Breast epithelium (tissue), 4 donors: Measurements from ENCODE around the gene LPAR3. TPM values are rescaled to one million over a fixed set of nuclear protein-coding genes. Genes with fewer than 3 reads are reported as not detected.
"Not testable (repeated sequence)": the region's sequence is repeated elsewhere in the genome, so short reads cannot be mapped to it uniquely, and the experiment has no call there.

Experiments
- DNase-seq, 2 donors: peaks; one replicate each; pipeline ENCODE4 v3.0.0-alpha.2; 2019; ENCODE audit warnings: low spot score in 2 of 2
- H3K27ac ChIP-seq, 2 donors: fragments of 200-600 bp; sonication (generic) in 1 of 2; one replicate each; pipeline ENCODE4 v1.5.1; 2016 to 2019; ENCODE audit warnings: mild to moderate bottlenecking in 1 of 2
- H3K27me3 ChIP-seq, 2 donors: fragments of 200-600 bp; sonication (generic) in 1 of 2; one replicate each; pipeline versions ENCODE4 v1.5.1 to v1.6.0; 2017 to 2019; ENCODE audit warnings: control low read depth in 1 of 2, mild to moderate bottlenecking in 1 of 2
- H3K36me3 ChIP-seq: fragments of 200-600 bp; one replicate; pipeline ENCODE4 v1.5.1; 2019
- H3K4me1 ChIP-seq, 2 donors: fragments of 200-600 bp; sonication (generic); one replicate each; pipeline ENCODE4 v1.5.1; 2016 to 2019; ENCODE audit warnings: control low read depth in 1 of 2
- H3K4me3 ChIP-seq, 3 donors: fragments of 200-600 bp; sonication (generic); 1 replicate in 2 of 3; 2 replicates in 1 of 3; pipeline ENCODE4 v1.5.1; 2016 to 2019; ENCODE audit warnings: mild to moderate bottlenecking in 3 of 3, moderate library complexity in 2 of 3
- H3K9me3 ChIP-seq, 2 donors: fragments of 200-600 bp; sonication (generic) in 1 of 2; one replicate each; pipeline ENCODE4 v1.5.1; 2016 to 2019; ENCODE audit warnings: control low read depth in 1 of 2
- POLR2A ChIP-seq: fragments of 450-650 bp; IDR thresholded peaks from one replicate; pipeline ENCODE4 v1.6.1; 2016; ENCODE audit warnings: antibody characterized with exemption, mild to moderate bottlenecking, moderate library complexity
- POLR2AphosphoS5 ChIP-seq, 3 donors: sonication (generic); formaldehyde crosslinking; IDR thresholded peaks; one replicate each; pipeline ENCODE4 v1.6.1; 2017; ENCODE audit warnings: antibody characterized with exemption in 3 of 3
- intact Hi-C: fragments of 100-400 bp; cut with DNase I; formaldehyde crosslinking; loops from one replicate; pipeline ENCODE4 v1.15.1; 2023; ENCODE audit warnings: low total_unique reads
- total RNA-seq, 3 donors: library from RNA; depleted of rRNA; stranded (reverse); fragments of >200 nt; gene quantifications; one replicate each; pipeline ENCODE4 v1.1.0, GENCODE V29; 2016
- TF ChIP-seq, protein P1 (sequence below), 3 donors: fragments of 450-650 bp; IDR thresholded peaks; one replicate each; pipeline ENCODE4 v1.5.1; 2016 to 2017; ENCODE audit warnings: antibody characterized with exemption in 3 of 3, mild to moderate bottlenecking in 3 of 3, moderate library complexity in 3 of 3

The LPAR3 gene
- total RNA-seq, 3 donors from 2014 or later: 1.6 to 3.7 TPM; not detected in 1

DNA sequence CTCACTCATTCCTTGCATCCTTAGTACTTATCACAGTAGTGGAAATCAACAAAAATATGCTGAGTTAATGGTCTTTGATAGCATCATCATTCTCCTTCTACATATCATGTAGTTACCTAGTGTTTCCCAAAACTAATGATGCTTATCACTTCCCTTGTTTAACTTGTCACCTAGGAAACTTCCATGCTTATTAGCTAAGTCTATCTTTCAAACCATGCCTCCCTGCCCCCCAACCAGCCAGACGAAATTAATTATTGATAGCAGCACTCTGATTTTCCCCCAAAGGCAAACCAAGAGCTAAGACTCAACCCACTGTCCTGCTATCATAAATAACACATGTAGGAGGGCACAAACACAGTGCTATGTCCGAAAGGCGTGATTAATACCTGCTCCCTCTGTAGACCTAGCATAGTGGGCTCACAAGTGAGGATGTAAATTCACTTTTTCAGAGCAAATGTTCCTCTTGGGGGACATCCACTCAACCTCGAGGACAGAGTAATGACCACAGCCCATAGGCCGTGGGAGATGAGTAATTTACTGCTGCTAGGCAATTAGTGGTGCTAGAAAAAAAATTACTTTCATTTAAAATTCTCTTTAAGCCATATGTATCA lies 25.8 kb upstream of the LPAR3 start:
- TF ChIP-seq, protein P1, sequence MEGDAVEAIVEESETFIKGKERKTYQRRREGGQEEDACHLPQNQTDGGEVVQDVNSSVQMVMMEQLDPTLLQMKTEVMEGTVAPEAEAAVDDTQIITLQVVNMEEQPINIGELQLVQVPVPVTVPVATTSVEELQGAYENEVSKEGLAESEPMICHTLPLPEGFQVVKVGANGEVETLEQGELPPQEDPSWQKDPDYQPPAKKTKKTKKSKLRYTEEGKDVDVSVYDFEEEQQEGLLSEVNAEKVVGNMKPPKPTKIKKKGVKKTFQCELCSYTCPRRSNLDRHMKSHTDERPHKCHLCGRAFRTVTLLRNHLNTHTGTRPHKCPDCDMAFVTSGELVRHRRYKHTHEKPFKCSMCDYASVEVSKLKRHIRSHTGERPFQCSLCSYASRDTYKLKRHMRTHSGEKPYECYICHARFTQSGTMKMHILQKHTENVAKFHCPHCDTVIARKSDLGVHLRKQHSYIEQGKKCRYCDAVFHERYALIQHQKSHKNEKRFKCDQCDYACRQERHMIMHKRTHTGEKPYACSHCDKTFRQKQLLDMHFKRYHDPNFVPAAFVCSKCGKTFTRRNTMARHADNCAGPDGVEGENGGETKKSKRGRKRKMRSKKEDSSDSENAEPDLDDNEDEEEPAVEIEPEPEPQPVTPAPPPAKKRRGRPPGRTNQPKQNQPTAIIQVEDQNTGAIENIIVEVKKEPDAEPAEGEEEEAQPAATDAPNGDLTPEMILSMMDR (IDR thresholded peaks at IDR 0.05): no peak
- TF ChIP-seq POLR2A (no peak), POLR2AphosphoS5 (IDR thresholded peaks at IDR 0.05) (no peak)
- no peaks in the 10 kb centered on the region for H3K9me3 ChIP-seq
- H3K36me3 ChIP-seq: no peaks in the 10 kb centered on the region
- no peak overlapping the region for H3K4me3 ChIP-seq
- no peaks in the 10 kb centered on the region for H3K27me3 ChIP-seq
- no peaks in the 10 kb centered on the region for H3K4me1 ChIP-seq
- intact Hi-C loops: no loop called here
- no peak overlapping the region for H3K27ac ChIP-seq
- no peak for DNase-seq

DNA sequence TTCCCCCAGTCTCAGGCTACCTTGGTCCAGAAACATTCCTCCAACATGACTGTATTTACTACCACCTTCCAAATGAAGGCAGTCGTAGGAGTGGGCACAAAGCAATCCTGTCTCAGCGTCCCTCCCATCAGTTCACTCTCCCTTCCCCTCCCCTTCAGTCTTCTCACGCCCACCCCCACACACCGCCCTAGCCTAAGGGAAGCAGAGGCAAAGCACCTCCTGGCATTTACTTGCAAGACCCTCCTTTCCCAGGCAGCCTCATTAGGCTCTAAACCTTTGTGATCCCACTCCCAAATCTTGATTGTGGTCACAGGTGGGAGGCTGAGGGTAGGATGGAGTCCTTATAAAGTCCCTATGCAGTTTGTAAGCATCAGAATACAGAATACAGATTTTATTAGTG lies 23.9 kb upstream of the LPAR3 start:
- H3K36me3 ChIP-seq: no peaks in the 10 kb centered on the region
- H3K9me3 ChIP-seq: no peaks in the 10 kb centered on the region
- H3K27me3 ChIP-seq: no peaks in the 10 kb centered on the region
- intact Hi-C loops: no loop called here
- DNase-seq: no peak
- TF ChIP-seq POLR2A (no peak), POLR2AphosphoS5 (IDR thresholded peaks at IDR 0.05) (no peak)
- TF ChIP-seq, protein P1 (IDR thresholded peaks at IDR 0.05): no peak
- no peaks in the 10 kb centered on the region for H3K4me1 ChIP-seq
- no peak overlapping the region for H3K27ac ChIP-seq
- H3K4me3 ChIP-seq: no peak overlapping the region

DNA sequence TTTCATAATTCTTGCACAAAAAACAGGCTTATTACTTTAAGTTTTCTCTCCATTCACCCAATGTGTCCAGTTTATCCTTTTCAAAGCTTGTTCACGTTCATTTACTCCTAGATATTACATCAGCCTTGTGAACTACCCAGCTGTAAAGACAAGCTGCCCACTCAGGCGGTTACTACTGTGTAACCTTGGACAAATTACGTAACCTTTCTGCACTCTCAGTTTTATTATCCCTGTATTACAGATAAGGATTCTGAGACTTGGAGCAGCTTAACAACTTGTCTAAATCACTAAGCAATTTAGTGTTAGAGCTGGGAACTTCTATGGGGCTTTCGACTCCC lies 20.5 kb upstream of the LPAR3 start:
- no peaks in the 10 kb centered on the region for H3K27me3 ChIP-seq
- TF ChIP-seq POLR2A (no peak), POLR2AphosphoS5 (IDR thresholded peaks at IDR 0.05) (no peak)
- TF ChIP-seq, protein P1 (IDR thresholded peaks at IDR 0.05): no peak
- no peak for DNase-seq
- intact Hi-C loops: no loop called here
- no peaks in the 10 kb centered on the region for H3K36me3 ChIP-seq
- H3K9me3 ChIP-seq: no peaks in the 10 kb centered on the region
- no peak overlapping the region for H3K4me3 ChIP-seq
- no peaks in the 10 kb centered on the region for H3K4me1 ChIP-seq
- no peak overlapping the region for H3K27ac ChIP-seq

DNA sequence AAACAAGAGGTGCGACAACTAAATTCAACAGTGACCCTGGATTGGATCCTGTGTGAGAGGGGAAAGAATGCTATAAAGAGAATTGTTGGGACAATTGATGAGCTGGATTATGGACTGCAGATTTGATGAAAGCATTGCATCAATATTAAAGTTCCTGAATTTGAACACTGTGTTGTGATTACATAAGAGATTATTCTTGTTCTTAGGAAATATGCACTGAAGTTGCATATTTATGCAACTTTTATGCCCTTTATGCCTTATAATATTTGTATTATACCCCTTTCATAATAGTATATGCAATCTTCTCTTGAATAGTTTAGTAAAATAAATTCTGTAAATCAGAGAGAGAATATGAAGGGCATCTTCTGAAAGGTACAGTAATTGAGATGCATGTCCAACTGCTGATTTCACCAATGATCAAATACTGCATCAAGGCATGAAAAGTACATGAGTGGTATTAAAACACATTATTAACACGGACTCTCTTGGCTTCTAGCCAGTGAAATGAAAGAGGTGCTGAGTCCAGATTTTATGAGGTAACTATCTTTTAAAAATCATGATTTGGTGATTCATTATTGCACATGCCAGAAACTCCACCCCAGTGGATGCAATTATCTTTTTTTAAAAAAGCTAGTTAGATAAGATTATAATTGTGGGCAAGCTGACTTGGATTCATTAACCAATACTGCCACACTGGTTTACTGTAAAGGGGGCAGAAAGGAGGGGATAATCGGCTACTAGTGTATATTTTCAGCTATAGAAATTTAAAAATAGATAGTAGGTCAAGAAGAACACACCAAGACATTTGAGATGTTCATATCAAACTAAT lies 19.9 kb upstream of the LPAR3 start:
- no peaks in the 10 kb centered on the region for H3K27me3 ChIP-seq
- no peaks in the 10 kb centered on the region for H3K36me3 ChIP-seq
- H3K27ac ChIP-seq: no peak overlapping the region
- TF ChIP-seq, protein P1 (IDR thresholded peaks at IDR 0.05): no peak
- no peak for TF ChIP-seq POLR2AphosphoS5 (IDR thresholded peaks at IDR 0.05)
- no peak for TF ChIP-seq POLR2A
- no peak for DNase-seq
- H3K4me3 ChIP-seq: no peak overlapping the region
- H3K9me3 ChIP-seq: no peaks in the 10 kb centered on the region
- intact Hi-C loops: no loop called here
- no peaks in the 10 kb centered on the region for H3K4me1 ChIP-seq

DNA sequence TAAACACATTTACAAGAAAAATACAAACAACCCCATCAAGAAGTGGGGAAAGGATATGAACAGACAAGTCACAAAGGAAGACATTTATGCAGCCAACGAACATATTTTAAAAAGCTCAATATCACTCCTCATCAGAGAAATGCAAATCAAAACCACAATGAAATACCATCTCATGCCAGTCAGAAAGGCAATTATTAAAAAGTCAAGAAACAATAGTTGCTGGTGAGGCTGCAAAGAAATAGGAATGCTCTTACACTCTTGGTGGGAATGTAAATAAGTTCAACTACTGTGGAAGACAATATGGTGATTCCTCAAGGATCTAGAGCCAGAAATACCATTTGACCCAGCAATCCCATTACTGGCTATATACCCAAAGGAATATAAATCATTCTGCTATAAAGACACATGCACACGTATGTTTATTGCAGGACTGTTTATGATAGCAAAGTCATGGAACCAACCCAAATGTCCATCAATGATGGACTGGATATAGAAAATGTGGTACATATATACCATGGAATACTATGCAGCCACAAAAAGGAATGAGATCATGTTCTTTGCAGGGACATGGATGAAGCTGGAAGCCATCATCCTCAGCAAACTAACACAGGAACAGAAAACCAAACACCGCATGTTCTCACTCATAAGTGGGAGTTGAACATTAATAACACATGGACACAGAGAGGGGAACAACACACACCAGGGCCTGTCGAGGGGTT lies 15.9 kb upstream of the LPAR3 start:
- intact Hi-C loops, H3K4me1 ChIP-seq, H3K27ac ChIP-seq, H3K9me3 ChIP-seq, H3K4me3 ChIP-seq, H3K27me3 ChIP-seq, H3K36me3 ChIP-seq, DNase-seq: not testable (repeated sequence)
